ENCODE results near the gene PKIG. TPM values are rescaled to one million over a fixed set of nuclear protein-coding genes. Genes with fewer than 3 reads are reported as not detected.

PKIG gene
- polyA plus RNA-seq, 1 donor (not counting 4 experiments of a cell fraction or from before 2014, with no cell fraction given) = 6.6 TPM

DNA sequence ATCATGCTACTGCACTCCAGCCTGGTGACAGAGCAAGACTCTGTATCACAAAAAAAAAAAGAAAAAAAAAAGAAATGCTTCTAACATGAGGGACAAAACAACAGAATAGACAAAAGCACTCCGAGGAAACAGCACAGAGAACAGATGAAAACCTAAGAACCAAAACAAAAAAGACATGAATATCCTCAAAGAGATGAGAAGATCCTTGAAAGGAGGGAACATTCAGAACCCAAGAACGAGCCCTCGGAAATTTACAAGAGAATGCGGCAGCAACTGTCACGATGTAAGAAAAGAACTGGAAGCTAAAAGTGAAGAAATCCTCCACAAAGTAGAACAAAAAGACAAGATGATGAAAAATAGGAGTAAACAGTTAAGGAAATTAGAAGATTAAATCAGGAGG, 47.9 kb downstream of the PKIG start:
- H3K4me3 ChIP-seq (ENCODE audit: control insufficient read depth in 2 of 3, extremely low read depth in 1 of 3, insufficient read depth in 2 of 3, low read depth in 1 of 3, low read length in 3 of 3) = no peak overlapping the region
- no peaks in the 10 kb centered on the region for H3K9me3 ChIP-seq (ENCODE audit: control insufficient read depth, low read depth, low read length)
- TF ChIP-seq EZH2 (IDR thresholded peaks at IDR 0.05; ENCODE audit: low read length) = no peak
- TF ChIP-seq, protein P1, sequence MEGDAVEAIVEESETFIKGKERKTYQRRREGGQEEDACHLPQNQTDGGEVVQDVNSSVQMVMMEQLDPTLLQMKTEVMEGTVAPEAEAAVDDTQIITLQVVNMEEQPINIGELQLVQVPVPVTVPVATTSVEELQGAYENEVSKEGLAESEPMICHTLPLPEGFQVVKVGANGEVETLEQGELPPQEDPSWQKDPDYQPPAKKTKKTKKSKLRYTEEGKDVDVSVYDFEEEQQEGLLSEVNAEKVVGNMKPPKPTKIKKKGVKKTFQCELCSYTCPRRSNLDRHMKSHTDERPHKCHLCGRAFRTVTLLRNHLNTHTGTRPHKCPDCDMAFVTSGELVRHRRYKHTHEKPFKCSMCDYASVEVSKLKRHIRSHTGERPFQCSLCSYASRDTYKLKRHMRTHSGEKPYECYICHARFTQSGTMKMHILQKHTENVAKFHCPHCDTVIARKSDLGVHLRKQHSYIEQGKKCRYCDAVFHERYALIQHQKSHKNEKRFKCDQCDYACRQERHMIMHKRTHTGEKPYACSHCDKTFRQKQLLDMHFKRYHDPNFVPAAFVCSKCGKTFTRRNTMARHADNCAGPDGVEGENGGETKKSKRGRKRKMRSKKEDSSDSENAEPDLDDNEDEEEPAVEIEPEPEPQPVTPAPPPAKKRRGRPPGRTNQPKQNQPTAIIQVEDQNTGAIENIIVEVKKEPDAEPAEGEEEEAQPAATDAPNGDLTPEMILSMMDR (optimal IDR thresholded peaks at IDR 0.05 in 1 of 3, IDR thresholded peaks at IDR 0.05 in 1 of 3, conservative IDR thresholded peaks at IDR 0.05 in 1 of 3; ENCODE audit: extremely low read depth in 1 of 3, insufficient read depth in 2 of 3, low read length in 3 of 3) = no peak
- no peak overlapping the region for H3K4me2 ChIP-seq (ENCODE audit: control insufficient read depth, extremely low read depth, insufficient read depth, low read depth, low read length)
- H3K9ac ChIP-seq (ENCODE audit: control insufficient read depth, extremely low read depth, insufficient read depth, low read length) = no peak overlapping the region
- no peaks in the 10 kb centered on the region for H3K4me1 ChIP-seq (ENCODE audit: control insufficient read depth, extremely low read depth, insufficient read depth, low read length)
- no peaks in the 10 kb centered on the region for H3K9me1 ChIP-seq (ENCODE audit: control insufficient read depth, extremely low read depth, insufficient read depth, low read length)
- dilution Hi-C loops (cut with MboI; ENCODE audit: extremely low pct_ligation_motif_present, low sequenced_read_pairs) = no loop called here
- peaks cover 4 to 10% of the 10 kb centered on the region in 2 experiments for H3K36me3 ChIP-seq (ENCODE audit: control insufficient read depth in 2 of 2, extremely low read depth in 1 of 2, insufficient read depth in 2 of 2, low read length in 2 of 2)
- H3K27me3 ChIP-seq (ENCODE audit: control insufficient read depth, extremely low read depth, insufficient read depth, low read length) = no peaks in the 10 kb centered on the region
- DNase-seq (ENCODE audit: low read depth, low spot score) (no peak), FAIRE-seq (no peak)
- H4K20me1 ChIP-seq (ENCODE audit: control insufficient read depth, extremely low read depth, insufficient read depth, low read length) = no peaks in the 10 kb centered on the region
- H3K27ac ChIP-seq (ENCODE audit: control insufficient read depth, insufficient read depth, low read length) = no peak overlapping the region
- no peaks in the 10 kb centered on the region for H3K79me2 ChIP-seq (ENCODE audit: control insufficient read depth, insufficient read depth, low read length)
- no peak overlapping the region for H2AFZ ChIP-seq (ENCODE audit: control insufficient read depth, low read length)

- FAIRE-seq (no peak), DNase-seq (ENCODE audit: low read depth, low spot score) (no peak)
- H3K79me2 ChIP-seq (ENCODE audit: control insufficient read depth, insufficient read depth, low read length) = no peaks in the 10 kb centered on the region
- no peak overlapping the region for H3K4me2 ChIP-seq (ENCODE audit: control insufficient read depth, extremely low read depth, insufficient read depth, low read depth, low read length)
- TF ChIP-seq, protein P1 (optimal IDR thresholded peaks at IDR 0.05 in 1 of 3, IDR thresholded peaks at IDR 0.05 in 1 of 3, conservative IDR thresholded peaks at IDR 0.05 in 1 of 3; ENCODE audit: extremely low read depth in 1 of 3, insufficient read depth in 2 of 3, low read length in 3 of 3) = no peak
- TF ChIP-seq EZH2 (IDR thresholded peaks at IDR 0.05; ENCODE audit: low read length) = no peak
- H3K27me3 ChIP-seq (ENCODE audit: control insufficient read depth, extremely low read depth, insufficient read depth, low read length) = no peaks in the 10 kb centered on the region
- H3K4me1 ChIP-seq (ENCODE audit: control insufficient read depth, extremely low read depth, insufficient read depth, low read length) = no peaks in the 10 kb centered on the region
- no peaks in the 10 kb centered on the region for H3K9me1 ChIP-seq (ENCODE audit: control insufficient read depth, extremely low read depth, insufficient read depth, low read length)
- no peak overlapping the region for H2AFZ ChIP-seq (ENCODE audit: control insufficient read depth, low read length)
- H3K36me3 ChIP-seq (ENCODE audit: control insufficient read depth in 2 of 2, extremely low read depth in 1 of 2, insufficient read depth in 2 of 2, low read length in 2 of 2) = peaks cover 5% of the 10 kb centered on the region in 2 experiments
- H3K27ac ChIP-seq (ENCODE audit: control insufficient read depth, insufficient read depth, low read length) = no peak overlapping the region
- no peaks in the 10 kb centered on the region for H3K9me3 ChIP-seq (ENCODE audit: control insufficient read depth, low read depth, low read length)
- no peak overlapping the region for H3K4me3 ChIP-seq (ENCODE audit: control insufficient read depth in 2 of 3, extremely low read depth in 1 of 3, insufficient read depth in 2 of 3, low read depth in 1 of 3, low read length in 3 of 3)
- no peaks in the 10 kb centered on the region for H4K20me1 ChIP-seq (ENCODE audit: control insufficient read depth, extremely low read depth, insufficient read depth, low read length)
- dilution Hi-C loops (cut with MboI; ENCODE audit: extremely low pct_ligation_motif_present, low sequenced_read_pairs) = no loop called here
- H3K9ac ChIP-seq (ENCODE audit: control insufficient read depth, extremely low read depth, insufficient read depth, low read length) = no peak overlapping the region
Measured at GRCh38 chr20:44632103-44632752, 49.8 kb downstream of the PKIG start.
